A673 (cell line): ENCODE results near the gene TMEM185B.

Source experiments
- CTCF ChIP-seq: fragments of 300-800, 200-600 bp; sonication (generic); conservative IDR thresholded peaks from 2 replicates; pipeline ENCODE4 v1.5.1; 2017; ENCODE audit warnings: low read depth, mild to moderate bottlenecking, antibody characterized with exemption, low read length, moderate library complexity, mixed read lengths
- EZH2 ChIP-seq: fragments of 200-600 bp; sonication (generic); IDR thresholded peaks from 2 replicates; pipeline ENCODE4 v1.6.1; 2017; ENCODE audit warnings: borderline replicate concordance, low read depth, mild to moderate bottlenecking, mixed read lengths, antibody characterized with exemption, low read length; ENCODE audit not compliant: poor library complexity, severe bottlenecking

- TF ChIP-seq EZH2, result no peak
- TF ChIP-seq CTCF, result no peak
Measured at GRCh38 chr2:120236316-120236715, 13.1 kb upstream of the TMEM185B start.
